Stimulated activated CD4-positive, alpha-beta T cell treated with anti-CD3 and anti-CD28 coated beads, Interleukin-12 subunit alpha, Interleukin-12 subunit beta, amount 100 ng/mL, for 4 hours (primary cell): ENCODE measurements around the gene EIF5A.

Source experiments
- DNase-seq: peaks from one replicate; pipeline ENCODE4 v3.0.0-alpha.2; 2020

EIF5A gene

GRCh38 chr17:7357381-7357780 lies 50.0 kb downstream of the EIF5A start:
- no peak for DNase-seq

- DNase-seq: no peak
Measured at GRCh38 chr17:7361906-7362305, 54.5 kb downstream of the EIF5A start.
